ENCODE results near the gene ADAMTS19. TPM values are rescaled to one million over a fixed set of nuclear protein-coding genes. Genes with fewer than 3 reads are reported as not detected.

Gene ADAMTS19
- total RNA-seq, 1 experiment from 2014 or later: 20.3 TPM

GRCh38 chr5:129591508-129592160 lies 131.5 kb downstream of the ADAMTS19 start:
- H4K5ac ChIP-seq (ENCODE audit: insufficient read length, low read depth, low read length): no peak overlapping the region
- H3K56ac ChIP-seq (ENCODE audit: insufficient read length, low read depth, low read length): no peak overlapping the region
- H3K9me3 ChIP-seq (ENCODE audit: control insufficient read depth, low read depth, low read length): no peaks in the 10 kb centered on the region
- TF ChIP-seq CTCF (conservative IDR thresholded peaks at IDR 0.05): no peak
- no peak overlapping the region for H2BK15ac ChIP-seq (ENCODE audit: low read depth, low read length)
- Mint-ChIP-seq H3K27ac (no peak overlapping the region), H3K4me1 (no peaks in the 10 kb centered on the region), H3K4me3 (no peak overlapping the region), H3K36me3 (ENCODE audit: insufficient read depth in 1 of 3, low read depth in 3 of 3) (no peaks in the 10 kb centered on the region; a peak in 2 of 7 replicates), H3K27me3 (ENCODE audit: low read depth) (no peaks in the 10 kb centered on the region), H3K9me3 (no peaks in the 10 kb centered on the region)
- no peak overlapping the region for H3K18ac ChIP-seq (ENCODE audit: insufficient read length, low read depth, low read length)
- H3K4ac ChIP-seq (ENCODE audit: low read depth, low read length): no peak overlapping the region
- no peak overlapping the region for H3K4me2 ChIP-seq (ENCODE audit: insufficient read depth, insufficient read length, low read length)
- no peak overlapping the region for H3K9ac ChIP-seq (ENCODE audit: extremely low read depth, insufficient read length, low read length)
- no peak overlapping the region for H2BK12ac ChIP-seq (ENCODE audit: insufficient read length, low read depth, low read length)
- no peaks in the 10 kb centered on the region for H3K4me1 ChIP-seq (ENCODE audit: insufficient read depth, low read length)
- no peak overlapping the region for H4K91ac ChIP-seq (ENCODE audit: insufficient read length, low read depth, low read length)
- no peak overlapping the region for H2AFZ ChIP-seq (ENCODE audit: low read length)
- no peaks in the 10 kb centered on the region for H4K20me1 ChIP-seq (ENCODE audit: control insufficient read depth, insufficient read depth, insufficient read length)
- WGBS (ENCODE audit: extremely low coverage, insufficient read length, low lambda C conversion rate): no CpG with 5 or more reads among the region's 3 CpGs
- H3K23ac ChIP-seq (ENCODE audit: insufficient read length, low read depth, low read length): no peak overlapping the region
- no peak overlapping the region for H3K27ac ChIP-seq (ENCODE audit: insufficient read length, low read depth, low read length)
- no peak overlapping the region for H2BK5ac ChIP-seq (ENCODE audit: insufficient read length, low read length)
- no peak overlapping the region for H3K14ac ChIP-seq (ENCODE audit: insufficient read depth, low read length)
- no peak overlapping the region for H3T11ph ChIP-seq (ENCODE audit: low read length)
- H3K27me3 ChIP-seq (ENCODE audit: insufficient read depth, low read length): no peaks in the 10 kb centered on the region
- no peak overlapping the region for H2BK20ac ChIP-seq (ENCODE audit: low read depth, low read length, poor library complexity, severe bottlenecking)
- H2AK5ac ChIP-seq (ENCODE audit: insufficient read length, low read length): no peak overlapping the region
- no peaks in the 10 kb centered on the region for H3K79me2 ChIP-seq (ENCODE audit: insufficient read depth, low read length)
- no peaks in the 10 kb centered on the region for H3K79me1 ChIP-seq (ENCODE audit: insufficient read depth, low read depth, low read length, poor library complexity, severe bottlenecking)
- H2BK120ac ChIP-seq (ENCODE audit: low read depth, low read length, poor library complexity, severe bottlenecking): no peak overlapping the region
- no peak for DNase-seq
- no peaks in the 10 kb centered on the region for H3K23me2 ChIP-seq (ENCODE audit: insufficient read length, low read depth, low read length, poor library complexity, severe bottlenecking)
- H4K8ac ChIP-seq (replicated peaks; ENCODE audit: insufficient read length, low read depth, low read length): no peak overlapping the region
